ENCODE measurements around the gene TMEM147. TPM values are rescaled to one million over a fixed set of nuclear protein-coding genes. Genes with fewer than 3 reads are reported as not detected.

The TMEM147 gene
- polyA plus RNA-seq, 3 donors: 94.0 to 109 (median 96.3) TPM

GRCh38 chr19:35540356-35540927 is 5.0 kb upstream of the TMEM147 start:
- DNase-seq: no peak

DNA sequence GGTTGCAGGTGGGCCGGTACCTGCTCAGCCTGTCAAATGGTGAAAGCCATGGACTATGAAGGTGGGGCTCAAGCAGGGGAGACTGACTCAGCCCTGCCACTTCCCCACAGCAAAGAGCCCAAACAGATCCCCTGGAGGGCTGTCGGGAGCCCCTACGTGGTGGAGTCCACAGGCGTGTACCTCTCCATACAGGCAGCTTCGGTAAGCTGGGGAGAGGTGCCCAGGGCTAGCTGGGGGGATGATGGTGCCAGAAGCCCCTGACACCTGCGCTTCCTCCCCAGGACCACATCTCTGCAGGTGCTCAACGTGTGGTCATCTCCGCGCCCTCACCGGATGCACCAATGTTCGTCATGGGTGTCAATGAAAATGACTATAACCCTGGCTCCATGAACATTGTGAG is 3.2 kb upstream of the TMEM147 start:
- no peak for DNase-seq

DNA sequence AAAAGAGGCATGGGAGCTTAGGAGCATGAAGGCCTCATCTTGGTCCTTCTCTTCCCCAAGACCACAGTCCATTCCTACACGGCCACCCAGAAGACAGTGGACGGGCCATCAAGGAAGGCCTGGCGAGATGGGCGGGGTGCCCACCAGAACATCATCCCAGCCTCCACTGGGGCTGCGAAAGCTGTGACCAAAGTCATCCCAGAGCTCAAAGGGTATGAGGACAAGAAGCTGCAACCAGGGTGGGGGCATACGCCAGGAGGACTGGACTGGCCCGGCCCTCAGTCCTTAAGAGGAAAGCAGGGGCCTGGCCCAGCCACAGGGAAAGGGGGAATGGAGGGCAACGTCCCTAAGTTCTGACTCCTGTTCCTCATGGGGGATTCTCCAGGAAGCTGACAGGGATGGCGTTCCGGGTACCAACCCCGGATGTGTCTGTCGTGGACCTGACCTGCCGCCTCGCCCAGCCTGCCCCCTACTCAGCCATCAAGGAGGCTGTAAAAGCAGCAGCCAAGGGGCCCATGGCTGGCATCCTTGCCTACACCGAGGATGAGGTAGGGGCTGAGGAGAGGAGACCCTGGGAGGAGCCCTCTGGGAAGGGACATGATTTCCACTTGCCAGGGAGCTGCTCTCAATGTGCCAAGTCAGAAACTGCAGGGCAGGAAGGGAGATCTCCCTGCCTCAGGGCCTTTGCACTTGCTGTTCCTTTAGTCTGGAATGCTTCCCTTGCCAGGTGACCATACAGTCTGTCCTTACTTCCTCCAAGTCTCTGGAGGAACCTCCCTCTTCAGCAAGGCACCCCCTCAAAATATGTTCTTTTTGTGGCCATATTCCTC is 1.9 kb upstream of the TMEM147 start:
- no peak for DNase-seq

DNA sequence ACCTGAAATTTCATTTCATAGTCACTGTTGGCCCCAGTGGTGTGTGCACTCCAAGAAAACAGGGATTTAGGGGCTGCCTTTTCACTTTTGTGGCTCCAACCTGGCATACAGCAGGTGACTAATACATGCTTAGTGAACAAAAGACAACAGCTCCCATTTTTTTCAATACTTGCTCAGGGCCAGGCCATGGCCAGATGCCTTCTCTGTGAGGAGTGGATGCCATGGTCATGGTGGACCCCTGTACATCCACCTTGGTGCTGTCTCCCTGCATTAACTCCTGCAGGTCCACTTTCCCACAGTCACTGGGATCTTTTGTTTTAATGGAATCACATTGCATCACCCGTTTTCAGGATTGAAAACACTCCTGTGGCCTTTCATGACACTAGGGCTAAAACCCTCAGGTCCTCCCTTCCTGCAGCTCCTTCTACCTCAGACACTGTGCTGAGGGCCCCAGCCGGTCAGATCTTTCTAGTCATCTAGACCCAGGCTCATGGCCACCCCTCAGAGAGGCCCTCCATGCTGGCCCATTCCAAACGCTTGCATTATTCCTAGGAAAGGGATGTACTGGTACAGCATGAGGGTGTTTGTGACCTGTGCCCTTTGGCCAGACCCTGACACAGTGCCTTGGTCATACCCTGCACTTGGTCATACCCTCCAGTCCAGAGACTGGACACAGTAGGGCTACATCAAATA is 1.2 kb upstream of the TMEM147 start:
- DNase-seq: no peak

- no peak for DNase-seq
These were observed 492 bp downstream of the TMEM147 start for GRCh38 chr19:35545855-35546381.

GRCh38 chr19:35546532-35546931 is 1.1 kb downstream of the TMEM147 start:
- no peak for DNase-seq

DNA sequence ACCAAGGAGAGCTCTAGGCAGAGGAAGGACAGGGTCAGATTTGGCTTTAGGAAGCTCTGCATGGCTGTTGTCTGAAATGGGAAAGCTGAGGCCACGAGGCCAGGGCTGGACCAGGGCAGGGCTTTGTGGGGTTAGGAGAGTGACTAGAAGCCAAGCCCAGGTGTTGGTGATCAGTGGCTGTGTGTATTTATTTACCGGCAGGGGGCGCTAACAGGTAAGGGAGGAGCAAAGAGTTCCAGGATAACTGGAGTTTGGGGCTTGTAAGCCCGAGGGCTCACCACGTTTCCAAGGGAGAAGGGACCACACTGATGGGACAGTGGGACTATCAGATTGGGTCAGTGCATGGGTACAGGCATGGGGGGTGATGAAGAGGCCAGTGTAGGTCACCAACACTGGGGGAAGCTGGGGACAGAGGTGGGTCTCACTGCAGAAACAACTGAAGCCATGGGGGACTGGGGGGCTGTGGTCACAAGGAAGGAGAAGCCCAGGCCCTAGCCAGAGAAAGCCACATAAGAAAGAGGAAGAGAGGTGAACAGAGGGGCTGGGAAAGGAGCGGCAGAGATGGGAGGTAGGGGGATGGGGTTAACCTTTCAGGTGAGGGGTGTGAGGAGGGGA is 3.9 kb downstream of the TMEM147 start:
- DNase-seq: peak; percentile 69

DNA sequence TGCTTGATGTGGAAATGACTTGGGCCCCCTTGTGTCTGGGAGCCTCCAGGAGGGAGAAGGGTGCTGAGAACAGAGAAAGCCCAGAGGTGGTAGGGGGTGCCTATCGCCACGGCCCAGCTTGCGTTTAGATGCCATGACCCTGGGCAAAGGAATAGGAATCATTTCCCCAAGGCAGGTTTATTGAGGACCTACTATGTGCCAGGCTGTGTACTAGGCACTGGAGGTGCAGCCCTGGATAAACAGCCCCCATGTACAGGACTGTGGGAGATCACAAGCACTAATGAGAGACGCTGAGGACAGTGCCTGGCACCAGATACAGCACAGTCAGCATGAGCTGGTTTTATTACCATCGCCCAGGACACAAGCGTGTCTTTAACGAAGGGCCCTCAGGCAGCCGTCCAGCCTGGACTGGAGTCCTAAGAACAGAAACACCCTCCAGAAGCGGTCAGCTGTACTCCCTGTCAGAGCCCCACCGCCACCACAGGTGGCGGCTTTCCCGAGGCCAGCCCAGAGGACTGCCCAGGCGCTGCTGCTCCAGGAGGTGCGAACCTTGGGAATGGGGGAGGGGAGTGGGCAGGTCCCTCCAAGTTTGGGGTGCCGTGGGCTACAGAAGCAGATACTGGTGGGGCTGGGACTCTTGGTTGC is 4.6 kb downstream of the TMEM147 start:
- no peak for DNase-seq

DNA sequence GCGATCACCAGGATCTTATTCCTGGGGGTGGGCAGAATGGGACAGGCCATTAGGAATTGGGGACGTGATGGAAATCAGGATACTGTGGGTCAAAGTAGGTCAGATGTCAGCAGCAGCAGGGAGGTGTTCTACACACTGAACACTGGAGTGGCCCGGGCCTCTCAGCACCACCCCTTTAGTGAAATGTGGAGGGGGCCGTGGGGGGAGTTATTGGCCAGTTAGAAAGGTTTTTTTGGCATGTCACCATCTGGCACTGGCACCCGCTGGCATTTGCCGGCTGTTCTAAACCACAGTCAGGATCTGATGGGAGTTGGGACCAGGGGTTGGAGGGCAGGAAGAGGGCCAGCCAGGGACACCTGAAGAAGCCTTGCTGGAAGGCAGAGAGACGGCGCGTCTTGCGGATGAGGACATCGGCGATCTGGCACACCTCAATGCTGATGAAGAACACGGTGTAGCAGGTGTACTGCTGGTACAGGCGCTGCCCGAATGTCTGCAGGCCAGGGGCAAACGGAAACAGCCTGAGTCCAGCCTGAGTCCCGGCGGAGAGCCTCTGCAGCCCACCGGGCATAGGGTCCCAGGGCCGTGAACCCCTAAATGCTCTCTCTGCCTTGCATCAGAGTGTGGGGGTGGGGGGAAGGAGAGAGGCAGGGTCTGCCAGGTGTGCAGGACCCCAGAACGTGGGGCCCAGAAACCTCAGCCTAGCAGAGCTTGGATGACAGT is 5.8 kb downstream of the TMEM147 start:
- no peak for DNase-seq

GRCh38 chr19:35552534-35553384 is 7.3 kb downstream of the TMEM147 start:
- DNase-seq: no peak

GRCh38 chr19:35553385-35554000 is 8.1 kb downstream of the TMEM147 start:
- DNase-seq: no peak

DNA sequence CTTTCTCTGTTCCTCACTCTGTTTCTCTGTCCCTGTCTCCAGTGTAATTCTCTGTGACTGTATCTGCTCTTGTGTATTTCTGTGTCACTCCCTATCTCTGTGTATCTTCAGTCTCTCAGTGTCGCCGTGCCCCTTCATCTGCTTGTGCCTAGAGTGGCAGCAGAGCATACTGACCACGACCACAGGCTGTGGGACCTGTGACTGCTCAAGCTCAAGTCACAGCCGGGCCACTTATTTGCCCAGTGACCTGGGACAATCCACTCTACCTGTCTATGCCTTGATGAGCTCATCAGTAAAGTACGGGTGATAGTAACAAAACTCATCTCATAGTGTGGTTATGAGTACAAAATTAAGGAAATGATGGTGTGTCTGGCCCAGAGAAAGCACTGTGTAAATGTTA is 8.7 kb downstream of the TMEM147 start:
- DNase-seq: no peak

DNA sequence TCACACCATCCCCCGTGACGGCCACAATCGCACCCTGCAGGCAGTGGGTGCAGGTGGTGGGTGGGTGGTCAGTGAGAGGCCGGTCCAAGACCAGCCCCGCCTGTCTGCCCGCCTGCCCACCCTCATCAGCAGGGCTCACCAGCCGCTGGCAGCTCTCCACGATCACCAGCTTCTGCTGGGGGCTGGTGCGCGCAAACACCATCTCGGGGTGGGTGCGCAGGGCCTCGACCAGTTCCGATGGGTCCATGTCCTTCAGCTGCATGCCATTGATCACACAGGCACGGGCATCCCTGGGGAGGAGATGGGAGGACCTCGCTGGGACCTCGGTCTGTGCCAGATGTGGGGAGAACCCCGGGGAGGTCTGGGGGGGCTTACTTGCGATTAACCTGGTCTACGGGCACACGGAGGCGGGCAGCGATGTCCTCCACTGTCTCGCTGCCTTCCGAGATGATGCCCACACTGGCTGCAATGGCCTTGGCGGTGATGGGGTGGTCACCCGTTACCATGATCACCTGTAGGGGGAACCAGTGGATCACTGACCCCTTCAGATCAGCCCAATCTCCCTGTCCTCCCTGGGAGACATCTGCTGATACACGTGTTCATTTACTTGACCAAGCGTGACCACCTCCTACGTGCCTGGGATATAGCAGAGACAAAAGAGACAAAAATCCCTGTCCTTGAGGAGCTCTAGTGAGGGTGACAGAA is 10.0 kb downstream of the TMEM147 start:
- DNase-seq: no peak

GRCh38 chr19:35556025-35556590 is 10.7 kb downstream of the TMEM147 start:
- no peak for DNase-seq

DNA sequence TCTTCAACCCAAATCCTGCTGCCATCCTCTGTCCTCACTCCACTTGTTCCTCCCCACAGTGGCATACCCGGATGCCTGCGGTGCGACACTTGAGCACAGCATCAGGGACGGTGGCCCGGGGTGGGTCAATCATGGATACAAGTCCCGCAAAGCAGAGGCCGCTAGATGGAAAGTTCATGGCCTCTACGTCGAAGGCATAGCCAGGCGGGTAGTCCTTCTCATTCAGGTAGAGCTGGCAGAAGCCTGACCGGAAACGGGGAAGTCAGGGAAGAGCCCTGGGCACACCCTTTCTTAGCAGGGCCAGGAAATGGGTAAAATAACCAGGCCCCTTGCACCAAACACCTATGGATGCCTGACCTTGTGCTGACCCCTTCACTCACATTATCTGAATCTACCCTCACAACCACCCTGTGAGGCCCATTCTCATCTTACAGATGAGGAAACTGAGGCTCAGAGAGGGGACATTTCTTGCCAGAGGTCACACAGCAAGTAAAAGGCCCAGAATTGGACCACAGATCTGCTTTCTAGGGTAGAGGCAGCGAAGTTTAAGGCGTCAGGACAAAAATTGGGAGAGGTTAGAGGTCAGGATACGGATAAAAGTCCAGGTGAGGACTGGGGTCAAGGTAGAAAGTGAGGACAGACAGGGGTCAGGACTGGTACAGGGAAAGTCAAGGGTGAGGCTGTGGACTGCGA is 11.6 kb downstream of the TMEM147 start:
- no peak for DNase-seq

DNA sequence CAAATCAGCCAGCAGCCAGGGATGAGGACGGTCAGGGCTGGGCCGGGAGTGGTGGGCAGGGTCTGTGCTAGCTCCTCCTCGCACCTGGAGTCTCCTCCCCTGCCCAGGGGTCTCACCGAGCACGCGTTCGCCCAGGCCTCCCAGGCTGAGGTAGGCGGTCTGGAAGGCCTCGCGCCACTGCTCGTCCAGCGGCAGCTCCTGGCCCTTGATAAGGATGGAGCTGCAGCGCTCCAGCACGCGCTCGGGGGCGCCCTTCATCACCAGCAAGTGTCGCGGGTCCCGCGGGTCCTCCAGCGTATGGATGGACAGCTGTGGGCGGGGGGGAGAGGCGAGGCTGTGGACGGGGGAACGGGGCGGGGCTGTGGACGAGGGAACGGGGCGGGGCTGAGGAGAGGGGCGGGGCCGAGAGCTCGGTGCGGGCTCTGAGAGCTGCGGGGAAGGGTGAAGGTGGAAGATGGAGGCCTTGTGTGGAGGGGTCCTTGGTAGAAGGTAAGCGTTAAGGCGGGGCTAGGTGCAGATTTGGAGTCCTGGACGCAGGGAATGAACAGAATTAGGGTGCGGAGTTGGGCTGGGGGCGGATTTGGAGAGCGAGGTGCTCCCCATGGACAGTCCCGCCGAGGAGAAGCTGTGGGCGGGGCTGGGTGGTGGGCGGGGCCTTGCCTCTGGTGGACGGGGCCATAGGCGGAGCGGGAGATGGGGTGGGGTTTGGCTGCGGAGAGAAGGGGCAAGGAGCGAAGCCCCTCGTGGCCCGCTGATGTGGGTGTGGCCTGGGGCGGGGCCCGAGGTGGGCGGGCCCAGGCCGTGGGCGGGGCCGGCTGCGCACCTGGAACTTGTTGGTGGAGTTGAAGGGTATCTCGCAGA is 12.3 kb downstream of the TMEM147 start:
- peak; percentile 62 for DNase-seq
